GM10266 (cell line): Measurements from ENCODE around the gene RAE1.

Experiments used
- DNase-seq: peaks from one replicate; pipeline ENCODE4 v3.0.0; 2012; ENCODE audit errors: extremely low spot score
- TF ChIP-seq, protein P1 (sequence below): IDR thresholded peaks from 2 replicates; pipeline ENCODE4 v1.5.1; 2012; ENCODE audit warnings: mild to moderate bottlenecking, low read depth; ENCODE audit not compliant: control insufficient read depth, insufficient read depth; ENCODE audit errors: missing control alignments

RAE1 gene

GRCh38 chr20:57428324-57429158 lies 77.5 kb downstream of the RAE1 start:
- TF ChIP-seq, protein P1, sequence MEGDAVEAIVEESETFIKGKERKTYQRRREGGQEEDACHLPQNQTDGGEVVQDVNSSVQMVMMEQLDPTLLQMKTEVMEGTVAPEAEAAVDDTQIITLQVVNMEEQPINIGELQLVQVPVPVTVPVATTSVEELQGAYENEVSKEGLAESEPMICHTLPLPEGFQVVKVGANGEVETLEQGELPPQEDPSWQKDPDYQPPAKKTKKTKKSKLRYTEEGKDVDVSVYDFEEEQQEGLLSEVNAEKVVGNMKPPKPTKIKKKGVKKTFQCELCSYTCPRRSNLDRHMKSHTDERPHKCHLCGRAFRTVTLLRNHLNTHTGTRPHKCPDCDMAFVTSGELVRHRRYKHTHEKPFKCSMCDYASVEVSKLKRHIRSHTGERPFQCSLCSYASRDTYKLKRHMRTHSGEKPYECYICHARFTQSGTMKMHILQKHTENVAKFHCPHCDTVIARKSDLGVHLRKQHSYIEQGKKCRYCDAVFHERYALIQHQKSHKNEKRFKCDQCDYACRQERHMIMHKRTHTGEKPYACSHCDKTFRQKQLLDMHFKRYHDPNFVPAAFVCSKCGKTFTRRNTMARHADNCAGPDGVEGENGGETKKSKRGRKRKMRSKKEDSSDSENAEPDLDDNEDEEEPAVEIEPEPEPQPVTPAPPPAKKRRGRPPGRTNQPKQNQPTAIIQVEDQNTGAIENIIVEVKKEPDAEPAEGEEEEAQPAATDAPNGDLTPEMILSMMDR, result no peak
- no peak for DNase-seq
